Adrenal gland (tissue), 12 donors: ENCODE data around the gene ABCB9. TPM values are rescaled to one million over a fixed set of nuclear protein-coding genes. Genes with fewer than 3 reads are reported as not detected.
"Not testable (repeated sequence)": the region's sequence is repeated elsewhere in the genome, so short reads cannot be mapped to it uniquely, and the experiment has no call there.

Source experiments
- DNase-seq, 7 donors: peaks; one replicate each; pipeline ENCODE4 v3.0.0-alpha.2; 2019 to 2020
- H3K27ac ChIP-seq, 5 donors: fragments of 200-600 bp; sonication (generic) in 4 of 5; 1 replicate in 3 of 5; 2 replicates in 2 of 5; pipeline versions ENCODE4 v1.5.1 to v1.8.0; 2016 to 2020; ENCODE audit warnings: mild to moderate bottlenecking in 1 of 5
- H3K27me3 ChIP-seq: fragments of 200-600 bp; 2 replicates; pipeline ENCODE4 v1.8.0; 2021
- H3K36me3 ChIP-seq, 2 donors: fragments of 200-600 bp; replicated peaks in 1 of 2; 1 replicate in 1 of 2; 2 replicates in 1 of 2; pipeline versions ENCODE4 v1.5.1 to v1.8.0; 2018 to 2022
- H3K4me1 ChIP-seq, 2 donors: fragments of 200-600 bp; replicated peaks in 1 of 2; 1 replicate in 1 of 2; 2 replicates in 1 of 2; pipeline versions ENCODE4 v1.5.1 to v1.8.0; 2018 to 2021
- H3K4me3 ChIP-seq, 4 donors: fragments of 200-600 bp; sonication (generic) in 3 of 4; one replicate each; pipeline ENCODE4 v1.5.1; 2016 to 2018
- H3K9me3 ChIP-seq, 3 donors: fragments of 200-600 bp; sonication (generic) in 1 of 3; replicated peaks in 1 of 3; 1 replicate in 2 of 3; 2 replicates in 1 of 3; pipeline versions ENCODE4 v1.5.1 to v1.8.0; 2016 to 2021
- CTCF ChIP-seq, 6 experiments: fragments of 450-650 bp in 4 of 6; fragments of 200-600 bp in 2 of 6; sonication (generic) in 1 of 6; IDR thresholded peaks; 1 replicate in 5 of 6; 2 replicates in 1 of 6; pipeline versions ENCODE4 v1.5.1 to v1.8.0; 2016 to 2021; ENCODE audit warnings: antibody characterized with exemption in 6 of 6, mild to moderate bottlenecking in 2 of 6, moderate library complexity in 1 of 6
- POLR2A ChIP-seq, 2 donors: fragments of 450-650 bp; IDR thresholded peaks; one replicate each; pipeline ENCODE4 v1.6.1; 2017; ENCODE audit warnings: antibody characterized with exemption in 2 of 2, mild to moderate bottlenecking in 2 of 2, moderate library complexity in 1 of 2
- WGBS, 4 donors: extraction: QIAGEN DNeasy Blood & Tissue Kit in 2 of 4; methylation state at CpG; one replicate each; pipeline versions ENCODE4 v1.1.5 to v1.1.7; 2013 to 2017; 5-methylcytosine and 5-hydroxymethylcytosine counted together
- intact Hi-C, 2 donors: fragments of 100-400 bp; cut with DNase I; formaldehyde crosslinking; loops; one replicate each; pipeline versions ENCODE4 v1.14.1 to v1.15.0; 2022 to 2023
- polyA plus RNA-seq, 3 donors: library from polyadenylated mRNA; stranded (reverse); fragments of 200-250 nt in 2 of 3; fragments of 350-450 nt in 1 of 3; fragmentation: Illumina TruSeq in 1 of 3; extraction: RNeasy Lipid Tissue Mini Kit (QIAGEN cat#74804) in 1 of 3; gene quantifications; one replicate each; pipeline ENCODE4 v1.2.3, GENCODE V29; 2013 to 2014
- total RNA-seq, 9 donors: library from RNA; depleted of rRNA in 4 of 9; stranded (reverse); fragments of >200 nt in 4 of 9; fragments of 120-200 nt in 1 of 9; fragmentation: NEBNext Ultra II Directional in 1 of 9; extraction: Animal tissue kit (Norgen Biotek cat#: 25700) in 1 of 9; gene quantifications; one replicate each; pipeline versions ENCODE4 v1.1.0 to v1.2.4, GENCODE V29; 2013 to 2023
- donor health status: healthy with polysubstance abuse.
- donor health status: Bipolar disorder and iron deficiency.
- donor health status: DM: yes; HTN: yes; CAD: no.
- donor health status: DM: no; HTN: no; CAD: no.
- donor health status: DM: no; HTN: no; CAD: no.
- donor health status: DM: yes; HTN: yes; CAD: no.

Gene ABCB9
- total and polyA plus RNA-seq, 12 donors = 2.0 to 10.0 (median 6.2) TPM

- Histone ChIP-seq H3K27ac (peak overlapping the region in 4 of 5 donors; percentile 68 to 76 (median 74)), H3K4me1 (peaks cover 18 to 24% of the 10 kb centered on the region in 2 donors), H3K27me3 (no peaks in the 10 kb centered on the region), H3K36me3 (no peaks in the 10 kb centered on the region), H3K4me3 (no peak overlapping the region), H3K9me3 (no peaks in the 10 kb centered on the region)
- intact Hi-C loops = no loop called here
- TF ChIP-seq POLR2A (IDR thresholded peaks at IDR 0.05) (no peak), CTCF (IDR thresholded peaks at IDR 0.05) (no peak)
- peak; percentile 66 to 92 (median 87) for DNase-seq
- WGBS, 4 donors = 0 to 20% (median 8%) methylated on average over 4 to 9 of the region's 9 CpGs
Observed at GRCh38 chr12:122917507-122918121, 48.6 kb downstream of the ABCB9 start.

GRCh38 chr12:122909442-122910288, 56.6 kb downstream of the ABCB9 start:
- peak; percentile 59 to 85 (median 75) for DNase-seq
- H3K4me3 ChIP-seq = no peak overlapping the region
- intact Hi-C loops = no loop called here
- TF ChIP-seq CTCF (IDR thresholded peaks at IDR 0.05) (no peak), POLR2A (IDR thresholded peaks at IDR 0.05) (peak in 1 of 2 donors; percentile 32)
- peak overlapping the region in 4 of 5 donors; percentile 19 to 77 (median 38) for H3K27ac ChIP-seq
- 36 to 46% (median 38%) methylated on average over 12 of the region's 12 CpGs for WGBS, 4 donors
- H3K27me3 ChIP-seq = no peaks in the 10 kb centered on the region
- no peaks in the 10 kb centered on the region for H3K9me3 ChIP-seq
- H3K36me3 ChIP-seq = no peaks in the 10 kb centered on the region
- H3K4me1 ChIP-seq = peaks cover 6 to 18% of the 10 kb centered on the region in 2 donors

- peak overlapping the region in 1 of 5 donors; percentile 52 for H3K27ac ChIP-seq
- DNase-seq = peak in 6 of 7 donors; percentile 42 to 62 (median 52)
- TF ChIP-seq CTCF (IDR thresholded peaks at IDR 0.05) = no peak
- no peak for TF ChIP-seq POLR2A (IDR thresholded peaks at IDR 0.05)
- no peak overlapping the region for H3K4me3 ChIP-seq
- no peaks in the 10 kb centered on the region for H3K27me3 ChIP-seq
- no peaks in the 10 kb centered on the region for H3K9me3 ChIP-seq
- H3K36me3 ChIP-seq = no peaks in the 10 kb centered on the region
- WGBS, 4 donors = 59 to 70% (median 64%) methylated on average over 3 to 6 of the region's 6 CpGs
- intact Hi-C loops = no loop called here
- H3K4me1 ChIP-seq = peaks cover 6 to 18% of the 10 kb centered on the region in 2 donors
Observed at GRCh38 chr12:122908915-122909314, 57.3 kb downstream of the ABCB9 start.

GRCh38 chr12:122905258-122905657, 61.0 kb downstream of the ABCB9 start:
- H3K36me3 ChIP-seq, intact Hi-C loops, H3K27me3 ChIP-seq, DNase-seq, H3K27ac ChIP-seq, H3K9me3 ChIP-seq, H3K4me3 ChIP-seq: not testable (repeated sequence)
- 87 to 95% (median 89%) methylated on average over 5 of the region's 5 CpGs for WGBS, 4 donors
- H3K4me1 ChIP-seq = peaks cover 6 to 14% of the 10 kb centered on the region in 2 donors
